WTC11 (cell line): ENCODE measurements around the gene MFGE8.

Source experiments
- EMX1 ChIP-seq: fragments of 250-450 bp; sonication (Bioruptor Pico); IDR thresholded peaks from 2 replicates; pipeline ENCODE4 v1.8.0; 2021; ENCODE audit warnings: mild to moderate bottlenecking
- FOXJ3 ChIP-seq: sonication (generic); formaldehyde crosslinking; IDR thresholded peaks from 2 replicates; pipeline ENCODE4 v1.9.0; 2021; ENCODE audit warnings: missing genetic modification reagents, mild to moderate bottlenecking, borderline replicate concordance
- NR1H2 ChIP-seq: sonication (generic); formaldehyde crosslinking; IDR thresholded peaks from 2 replicates; pipeline ENCODE4 v1.9.0; 2021; ENCODE audit warnings: mild to moderate bottlenecking, moderate library complexity, missing genetic modification reagents
- PRRX2 ChIP-seq: fragments of 250-450 bp; sonication (Bioruptor Pico); IDR thresholded peaks from 2 replicates; pipeline ENCODE4 v1.8.0; 2021; ENCODE audit warnings: mild to moderate bottlenecking
- SOX15 ChIP-seq: fragments of 250-450 bp; sonication (Bioruptor Pico); IDR thresholded peaks from 2 replicates; pipeline ENCODE4 v1.9.0; 2021; ENCODE audit warnings: mild to moderate bottlenecking
- TEAD4 ChIP-seq: sonication (generic); formaldehyde crosslinking; IDR thresholded peaks from 2 replicates; pipeline ENCODE4 v1.8.0; 2022; ENCODE audit warnings: mild to moderate bottlenecking, missing genetic modification reagents
- USF1 ChIP-seq: sonication (generic); formaldehyde crosslinking; IDR thresholded peaks from 2 replicates; pipeline ENCODE4 v1.8.0; 2022; ENCODE audit warnings: mild to moderate bottlenecking, missing genetic modification reagents
- ZBTB21 ChIP-seq: sonication (generic); formaldehyde crosslinking; IDR thresholded peaks from 2 replicates; pipeline ENCODE4 v1.8.1; 2023; ENCODE audit warnings: mild to moderate bottlenecking, missing genetic modification reagents, borderline replicate concordance
- TF ChIP-seq, protein P1 (sequence below): fragments of 200-600 bp; IDR thresholded peaks from 2 replicates; pipeline ENCODE4 v1.8.0; 2022; ENCODE audit warnings: antibody characterized with exemption
- TF ChIP-seq, protein P2 (sequence below): fragments of 250-450 bp; sonication (Bioruptor Pico); IDR thresholded peaks from 2 replicates; pipeline ENCODE4 v1.9.0; 2021; ENCODE audit warnings: moderate library complexity, mild to moderate bottlenecking, inconsistent platforms, borderline replicate concordance
- TF ChIP-seq, protein P3 (sequence below): fragments of 250-450 bp; sonication (Bioruptor Pico); IDR thresholded peaks from 2 replicates; pipeline ENCODE4 v2.1.2; 2022; ENCODE audit warnings: mild to moderate bottlenecking, moderate library complexity
- TF ChIP-seq, protein P4 (sequence below): sonication (generic); formaldehyde crosslinking; IDR thresholded peaks from 2 replicates; pipeline ENCODE4 v1.8.1; 2023; ENCODE audit warnings: mild to moderate bottlenecking, missing genetic modification reagents, moderate library complexity

GRCh38 chr15:88887068-88887580 is 26.1 kb downstream of the MFGE8 start:
- no peak for TF ChIP-seq NR1H2
- TF ChIP-seq, protein P1, sequence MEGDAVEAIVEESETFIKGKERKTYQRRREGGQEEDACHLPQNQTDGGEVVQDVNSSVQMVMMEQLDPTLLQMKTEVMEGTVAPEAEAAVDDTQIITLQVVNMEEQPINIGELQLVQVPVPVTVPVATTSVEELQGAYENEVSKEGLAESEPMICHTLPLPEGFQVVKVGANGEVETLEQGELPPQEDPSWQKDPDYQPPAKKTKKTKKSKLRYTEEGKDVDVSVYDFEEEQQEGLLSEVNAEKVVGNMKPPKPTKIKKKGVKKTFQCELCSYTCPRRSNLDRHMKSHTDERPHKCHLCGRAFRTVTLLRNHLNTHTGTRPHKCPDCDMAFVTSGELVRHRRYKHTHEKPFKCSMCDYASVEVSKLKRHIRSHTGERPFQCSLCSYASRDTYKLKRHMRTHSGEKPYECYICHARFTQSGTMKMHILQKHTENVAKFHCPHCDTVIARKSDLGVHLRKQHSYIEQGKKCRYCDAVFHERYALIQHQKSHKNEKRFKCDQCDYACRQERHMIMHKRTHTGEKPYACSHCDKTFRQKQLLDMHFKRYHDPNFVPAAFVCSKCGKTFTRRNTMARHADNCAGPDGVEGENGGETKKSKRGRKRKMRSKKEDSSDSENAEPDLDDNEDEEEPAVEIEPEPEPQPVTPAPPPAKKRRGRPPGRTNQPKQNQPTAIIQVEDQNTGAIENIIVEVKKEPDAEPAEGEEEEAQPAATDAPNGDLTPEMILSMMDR, result no peak
- no peak for TF ChIP-seq ZBTB21
- no peak for TF ChIP-seq SOX15 (CRISPR knock-in tag)
- TF ChIP-seq, protein P2, sequence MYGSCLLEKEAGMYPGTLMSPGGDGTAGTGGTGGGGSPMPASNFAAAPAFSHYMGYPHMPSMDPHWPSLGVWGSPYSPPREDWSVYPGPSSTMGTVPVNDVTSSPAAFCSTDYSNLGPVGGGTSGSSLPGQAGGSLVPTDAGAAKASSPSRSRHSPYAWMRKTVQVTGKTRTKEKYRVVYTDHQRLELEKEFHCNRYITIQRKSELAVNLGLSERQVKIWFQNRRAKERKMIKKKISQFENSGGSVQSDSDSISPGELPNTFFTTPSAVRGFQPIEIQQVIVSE (CRISPR knock-in tag), result no peak
- TF ChIP-seq, protein P3, sequence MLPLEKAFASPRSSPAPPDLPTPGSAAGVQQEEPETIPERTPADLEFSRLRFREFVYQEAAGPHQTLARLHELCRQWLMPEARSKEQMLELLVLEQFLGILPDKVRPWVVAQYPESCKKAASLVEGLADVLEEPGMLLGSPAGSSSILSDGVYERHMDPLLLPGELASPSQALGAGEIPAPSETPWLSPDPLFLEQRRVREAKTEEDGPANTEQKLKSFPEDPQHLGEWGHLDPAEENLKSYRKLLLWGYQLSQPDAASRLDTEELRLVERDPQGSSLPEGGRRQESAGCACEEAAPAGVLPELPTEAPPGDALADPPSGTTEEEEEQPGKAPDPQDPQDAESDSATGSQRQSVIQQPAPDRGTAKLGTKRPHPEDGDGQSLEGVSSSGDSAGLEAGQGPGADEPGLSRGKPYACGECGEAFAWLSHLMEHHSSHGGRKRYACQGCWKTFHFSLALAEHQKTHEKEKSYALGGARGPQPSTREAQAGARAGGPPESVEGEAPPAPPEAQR (CRISPR knock-in tag), result no peak
- TF ChIP-seq PRRX2 (CRISPR knock-in tag), result no peak
- no peak for TF ChIP-seq EMX1 (CRISPR knock-in tag)
- TF ChIP-seq, protein P4, sequence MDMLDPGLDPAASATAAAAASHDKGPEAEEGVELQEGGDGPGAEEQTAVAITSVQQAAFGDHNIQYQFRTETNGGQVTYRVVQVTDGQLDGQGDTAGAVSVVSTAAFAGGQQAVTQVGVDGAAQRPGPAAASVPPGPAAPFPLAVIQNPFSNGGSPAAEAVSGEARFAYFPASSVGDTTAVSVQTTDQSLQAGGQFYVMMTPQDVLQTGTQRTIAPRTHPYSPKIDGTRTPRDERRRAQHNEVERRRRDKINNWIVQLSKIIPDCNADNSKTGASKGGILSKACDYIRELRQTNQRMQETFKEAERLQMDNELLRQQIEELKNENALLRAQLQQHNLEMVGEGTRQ (CRISPR knock-in tag), result no peak
- TF ChIP-seq FOXJ3, result no peak
- TF ChIP-seq USF1 (CRISPR knock-in tag), result no peak
- no peak for TF ChIP-seq TEAD4
